ENCODE measurements around the gene GANC. TPM values are rescaled to one million over a fixed set of nuclear protein-coding genes. Genes with fewer than 3 reads are reported as not detected.
A peak's percentile ranks its signal among the peaks of the same experiment; 100 is the strongest.

The GANC gene
- total RNA-seq, 1 experiment from 2014 or later = 18.5 TPM

DNA sequence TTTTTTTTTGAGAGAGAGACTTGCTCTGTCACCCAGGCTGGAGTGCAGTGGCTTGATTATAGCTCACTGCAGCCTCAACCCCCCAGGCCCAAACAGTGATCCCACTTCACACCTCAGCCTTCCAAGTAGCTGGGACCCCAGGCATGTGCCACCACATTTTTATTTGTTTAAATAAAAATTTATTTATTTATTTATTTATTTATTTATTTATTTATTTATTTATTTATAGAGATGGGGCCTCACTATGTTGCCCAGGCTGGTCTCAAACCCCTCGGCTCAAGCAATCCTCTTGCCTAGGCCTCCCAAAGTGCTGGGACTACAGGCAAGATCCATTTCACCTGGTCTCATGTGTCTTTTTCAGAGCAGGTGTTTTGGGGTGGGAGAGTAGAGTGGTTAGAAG, 101.8 kb downstream of the GANC start:
- peaks cover 42% of the 10 kb centered on the region for H3K36me3 Mint-ChIP-seq
- ChIA-PET POLR2A (no interaction called here), CTCF (interaction anchor here (0.6 to 1.3 kb wide), 2 partner anchors 10 to 15 kb away, joined by 3 to 8 read pairs; no protein-coding TSS in a partner anchor)
- ATAC-seq = no peak
- no peak overlapping the region for H3K4me3 Mint-ChIP-seq
- DNase-seq (ENCODE audit: low spot score) = no peak
- H3K9me3 Mint-ChIP-seq = peaks cover 46% of the 10 kb centered on the region
- H3K4me1 Mint-ChIP-seq = no peaks in the 10 kb centered on the region
- H3K27ac Mint-ChIP-seq = no peak overlapping the region
- TF ChIP-seq HMGA2 (CRISPR knock-in tag; IDR thresholded peaks at IDR 0.05) (0 out of 2 replicates have a peak, but pooled peaks have one; percentile 10), ZNF219 (CRISPR knock-in tag; IDR thresholded peaks at IDR 0.05; ENCODE audit: borderline replicate concordance) (no peak)
- peaks cover 65% of the 10 kb centered on the region for H3K27me3 Mint-ChIP-seq (ENCODE audit: low read depth)

DNA sequence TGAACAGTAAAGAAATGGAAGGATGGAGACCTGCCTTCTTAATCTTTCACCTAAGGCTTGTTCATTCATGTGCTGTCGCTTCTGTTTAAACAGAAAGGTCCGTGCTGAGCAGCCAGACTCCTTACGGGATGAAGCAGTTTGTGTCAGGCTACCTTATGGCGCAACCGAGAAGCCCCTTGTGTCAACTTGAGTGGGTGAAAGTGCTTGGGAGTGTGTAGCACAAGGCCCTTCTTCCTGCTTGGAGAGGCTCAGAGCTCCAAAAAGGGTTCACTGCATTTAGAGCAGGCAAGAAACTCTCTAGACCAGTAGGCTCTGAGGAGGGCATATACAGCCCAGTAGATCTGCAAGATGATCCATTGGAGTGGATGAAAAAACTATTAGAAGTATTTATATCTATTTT, 102.3 kb downstream of the GANC start:
- H3K9me3 Mint-ChIP-seq = peaks cover 43% of the 10 kb centered on the region
- TF ChIP-seq, protein P1, sequence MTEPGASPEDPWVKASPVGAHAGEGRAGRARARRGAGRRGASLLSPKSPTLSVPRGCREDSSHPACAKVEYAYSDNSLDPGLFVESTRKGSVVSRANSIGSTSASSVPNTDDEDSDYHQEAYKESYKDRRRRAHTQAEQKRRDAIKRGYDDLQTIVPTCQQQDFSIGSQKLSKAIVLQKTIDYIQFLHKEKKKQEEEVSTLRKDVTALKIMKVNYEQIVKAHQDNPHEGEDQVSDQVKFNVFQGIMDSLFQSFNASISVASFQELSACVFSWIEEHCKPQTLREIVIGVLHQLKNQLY (CRISPR knock-in tag; IDR thresholded peaks at IDR 0.05) = no peak
- DNase-seq (ENCODE audit: low spot score) (no peak), ATAC-seq (no peak)
- no peak overlapping the region for H3K4me3 Mint-ChIP-seq
- no peaks in the 10 kb centered on the region for H3K4me1 Mint-ChIP-seq
- peaks cover 68% of the 10 kb centered on the region for H3K27me3 Mint-ChIP-seq (ENCODE audit: low read depth)
- peaks cover 41% of the 10 kb centered on the region for H3K36me3 Mint-ChIP-seq
- H3K27ac Mint-ChIP-seq = no peak overlapping the region
- ChIA-PET POLR2A (no interaction called here), CTCF (interaction anchor here (1.3 kb wide), 1 partner anchor 10 kb away, joined by 8 read pairs; no protein-coding TSS in a partner anchor)

- ChIA-PET CTCF (interaction anchor here (0.6 to 1.1 kb wide), 2 partner anchors 9 to 1412 kb away, joined by 3 to 4 read pairs; no protein-coding TSS in a partner anchor), POLR2A (no interaction called here)
- no peak overlapping the region for H3K4me3 Mint-ChIP-seq
- no peak for DNase-seq (ENCODE audit: low spot score)
- H3K27ac Mint-ChIP-seq = no peak overlapping the region
- ATAC-seq = no peak
- TF ChIP-seq ZNF425 (CRISPR knock-in tag; conservative IDR thresholded peaks at IDR 0.05) (no peak), ZNF219 (CRISPR knock-in tag; IDR thresholded peaks at IDR 0.05; ENCODE audit: borderline replicate concordance) (no peak), ZNF396 (CRISPR knock-in tag; IDR thresholded peaks at IDR 0.05; ENCODE audit: borderline replicate concordance) (no peak), FOXP1 (CRISPR knock-in tag; IDR thresholded peaks at IDR 0.05; ENCODE audit: borderline replicate concordance) (no peak), ERG (CRISPR knock-in tag; IDR thresholded peaks at IDR 0.05) (no peak), MXD4 (CRISPR knock-in tag; IDR thresholded peaks at IDR 0.05; ENCODE audit: borderline replicate concordance) (no peak), OVOL2 (CRISPR knock-in tag; IDR thresholded peaks at IDR 0.05; ENCODE audit: borderline replicate concordance) (no peak), NFATC4 (CRISPR knock-in tag; IDR thresholded peaks at IDR 0.05) (no peak), JAZF1 (CRISPR knock-in tag; IDR thresholded peaks at IDR 0.05) (no peak), ZNF138 (CRISPR knock-in tag; conservative IDR thresholded peaks at IDR 0.05) (no peak), CDX4 (CRISPR knock-in tag; IDR thresholded peaks at IDR 0.05; ENCODE audit: borderline replicate concordance) (no peak), FOXK1 (CRISPR knock-in tag; IDR thresholded peaks at IDR 0.05) (no peak)
- peaks cover 34% of the 10 kb centered on the region for H3K36me3 Mint-ChIP-seq
- peaks cover 36% of the 10 kb centered on the region for H3K9me3 Mint-ChIP-seq
- H3K27me3 Mint-ChIP-seq (ENCODE audit: low read depth) = peaks cover 70% of the 10 kb centered on the region
- H3K4me1 Mint-ChIP-seq = no peaks in the 10 kb centered on the region
Measured at GRCh38 chr15:42375941-42376340, 102.9 kb downstream of the GANC start.

DNA sequence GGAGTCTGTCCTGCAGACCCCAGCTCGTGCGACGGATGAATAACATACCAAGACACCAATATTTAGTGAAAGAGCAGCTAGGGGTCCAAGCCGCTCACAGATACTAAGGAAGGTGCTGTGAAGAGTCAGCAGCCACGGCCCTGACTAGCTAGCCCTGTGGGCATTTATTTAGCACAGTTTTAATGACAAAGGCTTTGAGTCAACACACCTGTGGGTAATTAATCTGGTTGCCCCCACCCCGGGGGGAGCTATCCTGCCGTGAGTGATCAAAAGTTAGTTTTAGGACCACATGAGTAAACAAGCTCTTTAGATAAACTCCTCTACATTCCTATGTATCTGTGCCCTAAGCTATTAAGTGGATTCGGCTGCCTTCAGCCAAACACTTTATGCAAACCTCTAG, 105.0 kb downstream of the GANC start:
- ChIA-PET CTCF (no interaction called here), POLR2A (no interaction called here)
- TF ChIP-seq SP1 (CRISPR knock-in tag; conservative IDR thresholded peaks at IDR 0.05) (no peak), ZNF232 (CRISPR knock-in tag; IDR thresholded peaks at IDR 0.05) (no peak)
- no peak for ATAC-seq
- Mint-ChIP-seq H3K27ac (no peak overlapping the region), H3K27me3 (ENCODE audit: low read depth) (peaks cover 79% of the 10 kb centered on the region), H3K36me3 (peaks cover 28% of the 10 kb centered on the region), H3K9me3 (peaks cover 29% of the 10 kb centered on the region), H3K4me3 (no peak overlapping the region), H3K4me1 (peaks cover 2% of the 10 kb centered on the region; the same call in 1 of the 2 replicates)
- no peak for DNase-seq (ENCODE audit: low spot score)

Data from WTC11 (cell line).